Fibroblast of skin of scalp (primary cell): ENCODE data around the gene MYCBPAP.

Source experiments
- DNase-seq: peaks from one replicate; pipeline ENCODE4 v3.0.0-alpha.2; 2013

The MYCBPAP gene

GRCh38 chr17:50577451-50577954 is 69.3 kb downstream of the MYCBPAP start:
- no peak for DNase-seq

- DNase-seq = no peak
Measured at GRCh38 chr17:50578173-50578572, 69.9 kb downstream of the MYCBPAP start.

GRCh38 chr17:50579399-50579798 is 71.2 kb downstream of the MYCBPAP start:
- no peak for DNase-seq

DNA sequence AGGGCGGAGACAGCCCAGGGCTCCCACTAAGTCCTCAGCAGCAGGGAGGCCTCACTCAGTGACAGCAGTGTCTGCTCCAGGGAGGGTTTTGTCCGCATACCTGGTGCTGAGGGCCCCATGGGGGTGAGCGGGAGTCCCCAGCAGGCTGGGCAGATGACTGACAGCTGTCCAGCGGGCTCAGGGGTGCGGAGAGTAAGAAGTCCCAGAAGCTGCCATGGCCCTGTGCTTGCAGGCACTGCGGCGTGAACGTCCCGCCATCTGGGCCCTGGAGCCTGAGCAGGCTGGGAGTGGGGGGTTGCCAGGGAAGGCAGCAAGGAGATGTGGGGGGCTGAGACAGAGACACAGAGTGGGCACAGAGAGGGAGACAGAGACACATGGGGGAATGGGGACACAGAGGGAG is 72.4 kb downstream of the MYCBPAP start:
- DNase-seq = no peak
